Measurements from ENCODE around the gene RAP1GAP. TPM values are rescaled to one million over a fixed set of nuclear protein-coding genes. Genes with fewer than 3 reads are reported as not detected.

The RAP1GAP gene
- total and polyA plus RNA-seq, 9 of the 15 experiments (the other 6 are each of a cell fraction or from before 2014, with no cell fraction given): 0.29 to 30.2 (median 19.2) TPM

- TF ChIP-seq PTTG1 (tag; IDR thresholded peaks at IDR 0.05; ENCODE audit: low read depth): no peak
- TF ChIP-seq FOS (IDR thresholded peaks at IDR 0.05; ENCODE audit: extremely low read depth, insufficient read length): no peak
- no peak for TF ChIP-seq ZNF561 (CRISPR knock-in tag; conservative IDR thresholded peaks at IDR 0.05)
- no peak for TF ChIP-seq HMBOX1 (IDR thresholded peaks at IDR 0.05)
- TF ChIP-seq, protein P1, sequence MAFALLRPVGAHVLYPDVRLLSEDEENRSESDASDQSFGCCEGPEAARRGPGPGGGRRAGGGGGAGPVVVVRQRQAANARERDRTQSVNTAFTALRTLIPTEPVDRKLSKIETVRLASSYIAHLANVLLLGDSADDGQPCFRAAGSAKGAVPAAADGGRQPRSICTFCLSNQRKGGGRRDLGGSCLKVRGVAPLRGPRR (CRISPR knock-in tag; IDR thresholded peaks at IDR 0.05): no peak
- no peak for TF ChIP-seq ZNF12 (CRISPR knock-in tag; IDR thresholded peaks at IDR 0.05)
- TF ChIP-seq, protein P2, sequence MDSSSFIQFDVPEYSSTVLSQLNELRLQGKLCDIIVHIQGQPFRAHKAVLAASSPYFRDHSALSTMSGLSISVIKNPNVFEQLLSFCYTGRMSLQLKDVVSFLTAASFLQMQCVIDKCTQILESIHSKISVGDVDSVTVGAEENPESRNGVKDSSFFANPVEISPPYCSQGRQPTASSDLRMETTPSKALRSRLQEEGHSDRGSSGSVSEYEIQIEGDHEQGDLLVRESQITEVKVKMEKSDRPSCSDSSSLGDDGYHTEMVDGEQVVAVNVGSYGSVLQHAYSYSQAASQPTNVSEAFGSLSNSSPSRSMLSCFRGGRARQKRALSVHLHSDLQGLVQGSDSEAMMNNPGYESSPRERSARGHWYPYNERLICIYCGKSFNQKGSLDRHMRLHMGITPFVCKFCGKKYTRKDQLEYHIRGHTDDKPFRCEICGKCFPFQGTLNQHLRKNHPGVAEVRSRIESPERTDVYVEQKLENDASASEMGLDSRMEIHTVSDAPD (CRISPR knock-in tag; IDR thresholded peaks at IDR 0.05): no peak
- no peak for TF ChIP-seq MCM5 (IDR thresholded peaks at IDR 0.05; ENCODE audit: low read depth)
- TF ChIP-seq ZNF263 (CRISPR knock-in tag; IDR thresholded peaks at IDR 0.05; ENCODE audit: borderline replicate concordance): peak; percentile 51; the same call in 1 of the 2 replicates
- no peak for TF ChIP-seq ZNF174 (CRISPR knock-in tag; IDR thresholded peaks at IDR 0.05)
- TF ChIP-seq CHD2 (IDR thresholded peaks at IDR 0.05; ENCODE audit: low read depth, low read length): 0 out of 2 replicates have a peak, but pooled peaks have one; percentile 40
- no peak for TF ChIP-seq XRCC3 (IDR thresholded peaks at IDR 0.05)
- TF ChIP-seq RB1 (IDR thresholded peaks at IDR 0.05; ENCODE audit: low read depth): 0 out of 2 replicates have a peak, but pooled peaks have one; percentile 11
- TF ChIP-seq ZNF431 (CRISPR knock-in tag; IDR thresholded peaks at IDR 0.05): 0 out of 2 replicates have a peak, but pooled peaks have one; percentile 54
- peak; percentile 76 for TF ChIP-seq CXXC5 (CRISPR knock-in tag; IDR thresholded peaks at IDR 0.05)
- TF ChIP-seq, protein P3, sequence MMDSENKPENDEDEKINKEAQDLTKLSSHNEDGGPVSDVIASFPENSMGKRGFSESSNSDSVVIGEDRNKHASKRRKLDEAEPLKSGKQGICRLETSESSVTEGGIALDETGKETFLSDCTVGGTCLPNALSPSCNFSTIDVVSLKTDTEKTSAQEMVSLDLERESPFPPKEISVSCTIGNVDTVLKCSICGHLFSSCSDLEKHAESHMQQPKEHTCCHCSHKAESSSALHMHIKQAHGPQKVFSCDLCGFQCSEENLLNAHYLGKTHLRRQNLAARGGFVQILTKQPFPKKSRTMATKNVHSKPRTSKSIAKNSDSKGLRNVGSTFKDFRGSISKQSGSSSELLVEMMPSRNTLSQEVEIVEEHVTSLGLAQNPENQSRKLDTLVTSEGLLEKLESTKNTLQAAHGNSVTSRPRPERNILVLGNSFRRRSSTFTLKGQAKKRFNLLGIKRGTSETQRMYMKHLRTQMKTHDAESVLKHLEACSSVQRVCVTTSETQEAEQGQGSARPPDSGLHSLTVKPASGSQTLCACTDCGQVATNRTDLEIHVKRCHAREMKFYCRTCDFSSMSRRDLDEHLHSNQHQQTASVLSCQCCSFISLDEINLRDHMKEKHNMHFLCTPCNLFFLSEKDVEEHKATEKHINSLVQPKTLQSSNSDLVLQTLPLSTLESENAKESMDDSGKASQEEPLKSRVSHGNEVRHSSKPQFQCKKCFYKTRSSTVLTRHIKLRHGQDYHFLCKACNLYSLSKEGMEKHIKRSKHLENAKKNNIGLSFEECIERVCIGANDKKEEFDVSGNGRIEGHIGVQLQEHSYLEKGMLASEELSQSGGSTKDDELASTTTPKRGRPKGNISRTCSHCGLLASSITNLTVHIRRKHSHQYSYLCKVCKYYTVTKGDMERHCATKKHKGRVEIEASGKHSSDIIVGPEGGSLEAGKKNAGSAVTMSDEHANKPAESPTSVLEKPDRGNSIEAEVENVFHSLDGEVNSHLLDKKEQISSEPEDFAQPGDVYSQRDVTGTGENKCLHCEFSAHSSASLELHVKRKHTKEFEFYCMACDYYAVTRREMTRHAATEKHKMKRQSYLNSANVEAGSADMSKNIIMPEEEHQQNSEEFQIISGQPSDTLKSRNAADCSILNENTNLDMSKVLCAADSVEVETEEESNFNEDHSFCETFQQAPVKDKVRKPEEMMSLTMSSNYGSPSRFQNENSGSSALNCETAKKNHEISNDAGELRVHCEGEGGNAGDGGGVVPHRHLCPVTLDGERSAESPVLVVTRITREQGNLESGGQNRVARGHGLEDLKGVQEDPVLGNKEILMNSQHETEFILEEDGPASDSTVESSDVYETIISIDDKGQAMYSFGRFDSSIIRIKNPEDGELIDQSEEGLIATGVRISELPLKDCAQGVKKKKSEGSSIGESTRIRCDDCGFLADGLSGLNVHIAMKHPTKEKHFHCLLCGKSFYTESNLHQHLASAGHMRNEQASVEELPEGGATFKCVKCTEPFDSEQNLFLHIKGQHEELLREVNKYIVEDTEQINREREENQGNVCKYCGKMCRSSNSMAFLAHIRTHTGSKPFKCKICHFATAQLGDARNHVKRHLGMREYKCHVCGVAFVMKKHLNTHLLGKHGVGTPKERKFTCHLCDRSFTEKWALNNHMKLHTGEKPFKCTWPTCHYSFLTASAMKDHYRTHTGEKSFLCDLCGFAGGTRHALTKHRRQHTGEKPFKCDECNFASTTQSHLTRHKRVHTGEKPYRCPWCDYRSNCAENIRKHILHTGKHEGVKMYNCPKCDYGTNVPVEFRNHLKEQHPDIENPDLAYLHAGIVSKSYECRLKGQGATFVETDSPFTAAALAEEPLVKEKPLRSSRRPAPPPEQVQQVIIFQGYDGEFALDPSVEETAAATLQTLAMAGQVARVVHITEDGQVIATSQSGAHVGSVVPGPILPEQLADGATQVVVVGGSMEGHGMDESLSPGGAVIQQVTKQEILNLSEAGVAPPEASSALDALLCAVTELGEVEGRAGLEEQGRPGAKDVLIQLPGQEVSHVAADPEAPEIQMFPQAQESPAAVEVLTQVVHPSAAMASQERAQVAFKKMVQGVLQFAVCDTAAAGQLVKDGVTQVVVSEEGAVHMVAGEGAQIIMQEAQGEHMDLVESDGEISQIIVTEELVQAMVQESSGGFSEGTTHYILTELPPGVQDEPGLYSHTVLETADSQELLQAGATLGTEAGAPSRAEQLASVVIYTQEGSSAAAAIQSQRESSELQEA (IDR thresholded peaks at IDR 0.05; ENCODE audit: low read depth): no peak; the same call in 1 of the 2 replicates
- TF ChIP-seq MYC (IDR thresholded peaks at IDR 0.05; ENCODE audit: low read depth, low read length): peak; percentile 97
- no peak for TF ChIP-seq MYC (CRISPR knock-in tag; IDR thresholded peaks at IDR 0.05; ENCODE audit: borderline replicate concordance, low read depth)
Measured at GRCh38 chr1:21618561-21619374, 50.4 kb downstream of the RAP1GAP start (continued).

Measured in K562 (cell line).